ENCODE results near the gene SMIM27.

SMIM27 gene

DNA sequence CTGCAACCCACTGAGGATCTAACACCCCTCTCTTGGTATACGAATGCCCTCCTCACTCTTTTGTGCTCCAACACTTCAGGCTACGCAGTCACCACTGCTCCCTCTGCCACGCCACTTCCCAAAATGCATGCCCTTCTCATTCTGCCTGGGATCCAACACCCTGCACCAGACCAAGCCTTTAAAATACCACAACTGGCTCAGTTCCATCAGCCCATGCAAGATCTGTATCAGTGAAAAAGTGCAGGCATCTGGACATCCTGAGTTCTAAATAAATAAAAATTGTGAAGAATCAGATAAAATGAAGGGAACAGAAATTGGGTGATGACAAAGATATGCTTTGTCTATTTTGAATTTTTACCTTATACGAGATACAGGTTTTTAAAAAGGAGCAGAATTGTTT is 18.1 kb downstream of the SMIM27 start:
- H3K4me3 ChIP-seq = no peak overlapping the region
- H4K20me1 ChIP-seq = peaks cover 0 to 50% (median 25%) of the 10 kb centered on the region in 11 experiments; a peak in 15 of 22 replicates
- H3K27me3 ChIP-seq = no peaks in the 10 kb centered on the region
- H3K4me2 ChIP-seq = no peak overlapping the region
- no peak for TF ChIP-seq Cebpa-rat (IDR thresholded peaks at IDR 0.05)
- no peaks in the 10 kb centered on the region for H3K9me3 ChIP-seq (replicated peaks in 1 of 11)
- H3K4me1 ChIP-seq = peaks cover 19 to 23% (median 22%) of the 10 kb centered on the region in 10 experiments
- no peak overlapping the region for H3K27ac ChIP-seq
- H3K9ac ChIP-seq = 0 out of 22 replicates have a peak overlapping the region, but pooled peaks of 3 of the 11 experiments have one; percentile 5 to 39 (median 16)
- peaks cover 30 to 52% (median 45%) of the 10 kb centered on the region in 11 experiments for H3K36me3 ChIP-seq

DNA sequence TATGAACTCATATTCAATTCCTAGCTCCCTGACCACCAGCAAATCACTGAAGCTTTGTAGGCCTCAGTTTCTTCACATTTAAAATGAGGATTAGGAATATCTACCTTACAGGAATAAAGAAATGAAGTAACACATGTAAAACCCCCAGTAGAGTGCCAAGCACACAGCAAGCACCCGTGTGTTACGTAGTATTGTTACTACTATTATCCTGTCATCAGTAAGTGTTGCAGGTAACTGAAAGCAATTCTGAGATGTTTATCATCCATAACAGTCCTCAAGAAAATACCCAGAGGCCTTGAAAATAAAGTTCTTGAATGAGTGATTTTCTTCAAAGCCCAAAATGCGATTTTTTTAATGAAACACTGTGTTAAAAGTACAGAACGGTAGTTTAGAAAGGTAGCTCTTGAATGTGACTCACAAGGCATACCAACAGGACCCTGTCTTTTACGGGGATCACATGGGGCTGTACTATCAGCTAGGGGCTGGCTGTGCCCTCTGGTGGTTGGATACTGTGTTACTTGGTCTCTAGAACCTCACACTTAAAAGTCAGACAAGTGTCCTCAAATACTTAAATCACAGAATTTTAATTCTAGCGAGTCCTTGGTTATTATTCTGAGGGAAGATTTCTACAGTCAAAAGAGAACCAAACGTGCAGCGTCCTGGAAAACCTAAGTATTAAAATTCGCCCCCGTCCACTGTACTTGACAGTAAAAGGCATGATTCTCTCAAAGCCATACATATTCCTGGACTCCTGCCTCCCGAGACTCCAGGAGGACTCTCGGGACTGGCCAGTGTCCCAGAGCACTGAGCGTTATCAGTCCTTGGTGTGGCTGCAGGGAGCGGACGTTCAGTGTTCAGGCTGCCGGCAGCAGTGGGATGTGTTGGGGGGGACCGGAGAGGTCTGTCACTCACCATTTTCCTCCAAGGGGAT is 20.1 kb downstream of the SMIM27 start:
- Histone ChIP-seq H3K27me3 (no peaks in the 10 kb centered on the region), H4K20me1 (peaks cover 0 to 35% (median 15%) of the 10 kb centered on the region in 11 experiments; a peak in 12 of 22 replicates), H3K9ac (peak overlapping the region; percentile 82 to 91 (median 85)), H3K4me3 (peak overlapping the region; percentile 83 to 98 (median 94)), H3K4me1 (peaks cover 19 to 23% (median 22%) of the 10 kb centered on the region in 10 experiments), H3K9me3 (replicated peaks in 1 of 11) (no peaks in the 10 kb centered on the region), H3K4me2 (peak overlapping the region; percentile 77 to 96 (median 86)), H3K36me3 (peaks cover 11 to 32% (median 25%) of the 10 kb centered on the region in 11 experiments), H3K27ac (peak overlapping the region; percentile 50 to 85 (median 75))
- no peak for TF ChIP-seq Cebpa-rat (IDR thresholded peaks at IDR 0.05)

DNA sequence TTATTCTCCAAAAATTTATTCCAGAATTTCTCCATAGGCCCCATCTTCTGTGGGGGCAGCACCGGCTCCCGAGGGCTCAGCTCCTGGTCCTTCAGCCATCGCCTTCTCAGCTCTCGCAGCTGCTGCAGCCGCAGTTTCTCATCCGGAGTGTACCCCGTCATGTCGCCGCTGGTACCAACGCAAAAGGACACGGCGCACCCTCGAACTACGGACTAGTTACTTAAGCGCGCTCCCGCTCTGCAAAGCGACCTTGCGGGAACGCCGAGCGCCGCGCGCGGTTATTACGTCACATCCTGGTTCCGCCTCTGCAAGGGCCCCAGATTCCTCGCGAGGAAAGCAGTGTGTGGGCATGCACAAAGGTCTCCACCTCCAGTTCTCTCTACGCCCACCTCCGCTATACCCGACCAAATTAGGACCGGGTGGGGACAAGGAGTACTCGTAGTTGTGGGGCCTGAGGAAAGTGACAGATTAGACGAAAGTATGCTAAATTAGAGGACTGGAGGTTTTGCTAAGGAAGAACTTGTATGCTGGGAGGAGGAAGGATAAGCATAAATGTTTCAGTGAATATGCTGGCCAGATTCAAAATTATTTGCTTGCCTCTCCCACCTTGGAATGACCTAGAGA is 20.9 kb downstream of the SMIM27 start, which contains the start of gene NDUFB6:
Gene NDUFB6, minus strand, starts transcription at position 260 of the 624 bp plus-strand sequence. Its CDS starts 99 bp downstream, at position 161.
- H4K20me1 ChIP-seq = peaks cover 0 to 31% (median 13%) of the 10 kb centered on the region in 11 experiments; a peak in 11 of 22 replicates
- H3K4me3 ChIP-seq = peak within 1 kb of the TSS; percentile 83 to 98 (median 94)

DNA sequence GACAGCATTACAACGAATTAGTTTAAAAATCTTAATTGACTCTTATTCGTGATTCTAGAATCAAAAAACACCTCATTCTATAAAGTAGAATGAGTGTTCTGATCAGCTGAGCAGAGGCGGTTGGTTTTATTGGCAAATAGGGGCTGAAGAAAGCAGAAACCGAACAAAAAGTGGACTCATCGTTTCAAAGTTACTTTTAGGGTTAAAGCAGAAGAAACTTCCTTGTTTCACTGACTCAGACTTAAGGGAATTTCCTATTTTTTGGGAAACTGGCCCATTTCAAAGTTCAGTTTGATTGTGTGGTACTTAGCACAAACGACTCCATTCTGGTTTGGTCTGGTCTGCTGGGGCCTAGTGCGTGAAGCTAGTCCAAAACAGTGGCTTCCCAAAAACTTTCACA is 21.7 kb downstream of the SMIM27 start:
- H4K20me1 ChIP-seq = peaks cover 0 to 31% (median 13%) of the 10 kb centered on the region in 11 experiments; a peak in 11 of 22 replicates

More for the DNA sequence above, 20.9 kb downstream of the SMIM27 start, which contains the start of gene NDUFB6:
- peak within 1 kb of the TSS; percentile 62 to 85 (median 75) for H3K27ac ChIP-seq
- TF ChIP-seq Cebpa-rat (IDR thresholded peaks at IDR 0.05) = peak in 3 of 11 experiments; percentile 39 to 79 (median 71); a peak in 5 of 22 replicates
- peaks cover 19 to 23% (median 22%) of the 10 kb centered on the region in 10 experiments for H3K4me1 ChIP-seq
- H3K27me3 ChIP-seq = no peaks in the 10 kb centered on the region
- peak within 1 kb of the TSS; percentile 82 to 91 (median 85) for H3K9ac ChIP-seq
- H3K36me3 ChIP-seq = peaks cover 4 to 25% (median 17%) of the 10 kb centered on the region in 11 experiments; a peak in 19 of 22 replicates
- peak within 1 kb of the TSS; percentile 77 to 96 (median 86) for H3K4me2 ChIP-seq
- H3K9me3 ChIP-seq (replicated peaks in 1 of 11) = no peaks in the 10 kb centered on the region

DNA sequence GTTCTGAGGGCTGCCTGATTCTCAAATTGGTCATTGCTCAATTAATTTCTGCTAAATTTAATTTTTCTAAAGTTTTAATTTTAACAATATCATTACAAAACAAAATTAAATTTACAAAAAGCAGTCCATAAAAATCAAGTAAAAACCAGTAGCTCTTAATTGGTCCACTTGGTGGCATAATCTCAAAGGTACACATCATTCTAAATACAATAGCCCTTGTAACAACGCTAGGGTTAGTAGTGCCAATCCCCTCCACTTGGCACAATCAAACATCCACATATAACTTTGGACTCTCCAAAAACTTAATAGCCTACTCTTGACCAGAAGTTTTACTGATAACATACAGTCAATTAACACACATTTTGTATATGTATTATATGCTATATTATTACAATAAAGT is 22.7 kb downstream of the SMIM27 start:
- Histone ChIP-seq H3K27ac (no peak overlapping the region), H3K4me1 (peaks cover 19 to 23% (median 22%) of the 10 kb centered on the region in 10 experiments), H4K20me1 (peaks cover 0 to 23% (median 6%) of the 10 kb centered on the region in 11 experiments; a peak in 10 of 22 replicates), H3K9me3 (replicated peaks in 1 of 11) (no peaks in the 10 kb centered on the region), H3K4me2 (no peak overlapping the region), H3K4me3 (no peak overlapping the region), H3K9ac (no peak overlapping the region), H3K36me3 (peaks cover 0 to 7% (median 5%) of the 10 kb centered on the region in 11 experiments; a peak in 12 of 22 replicates), H3K27me3 (no peaks in the 10 kb centered on the region)
- TF ChIP-seq Cebpa-rat (IDR thresholded peaks at IDR 0.05) = no peak

More for the DNA sequence above, 21.7 kb downstream of the SMIM27 start:
- H3K4me1 ChIP-seq = peaks cover 19 to 23% (median 22%) of the 10 kb centered on the region in 10 experiments
- TF ChIP-seq Cebpa-rat (IDR thresholded peaks at IDR 0.05) = no peak
- peak overlapping the region in 8 of 10 experiments; percentile 83 to 98 (median 94); a peak in 11 of 20 replicates for H3K4me3 ChIP-seq
- H3K36me3 ChIP-seq = peaks cover 0 to 17% (median 14%) of the 10 kb centered on the region in 11 experiments; a peak in 14 of 22 replicates
- no peaks in the 10 kb centered on the region for H3K27me3 ChIP-seq
- H3K27ac ChIP-seq = peak overlapping the region in 8 of 11 experiments; percentile 62 to 85 (median 76); a peak in 10 of 22 replicates
- H3K9me3 ChIP-seq (replicated peaks in 1 of 11) = no peaks in the 10 kb centered on the region
- peak overlapping the region in 7 of 11 experiments; percentile 83 to 90 (median 85); a peak in 7 of 22 replicates for H3K9ac ChIP-seq
- H3K4me2 ChIP-seq = peak overlapping the region; percentile 70 to 89 (median 85)

DNA sequence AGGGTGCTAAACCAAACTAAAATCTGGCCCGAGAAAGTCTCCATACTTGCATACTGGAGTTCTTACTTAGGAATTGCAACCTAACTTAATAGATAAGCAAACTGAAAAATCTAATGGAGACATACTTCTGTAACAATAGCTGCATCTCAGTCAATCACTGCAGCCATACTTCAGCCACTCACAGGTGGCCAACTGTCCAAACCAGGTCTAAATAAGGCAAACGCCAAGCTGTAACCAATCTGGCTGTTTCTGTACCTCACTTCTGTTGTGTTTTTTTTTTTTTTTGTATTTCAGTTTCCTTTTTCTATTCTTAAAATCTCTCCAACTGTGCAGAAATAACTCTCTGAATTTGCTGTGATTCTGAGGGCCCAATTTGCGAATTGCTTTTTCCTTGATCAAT is 25.2 kb downstream of the SMIM27 start:
- Histone ChIP-seq H3K36me3 (no peaks in the 10 kb centered on the region), H3K9ac (no peak overlapping the region), H3K4me2 (no peak overlapping the region), H3K4me1 (peaks cover 8 to 15% (median 11%) of the 10 kb centered on the region in 10 experiments), H3K9me3 (replicated peaks in 1 of 11) (no peaks in the 10 kb centered on the region), H3K27me3 (no peaks in the 10 kb centered on the region), H3K4me3 (no peak overlapping the region), H3K27ac (no peak overlapping the region), H4K20me1 (peaks cover 0 to 3% (median 0%) of the 10 kb centered on the region in 11 experiments; a peak in 1 of 22 replicates)
- no peak for TF ChIP-seq Cebpa-rat (IDR thresholded peaks at IDR 0.05)

DNA sequence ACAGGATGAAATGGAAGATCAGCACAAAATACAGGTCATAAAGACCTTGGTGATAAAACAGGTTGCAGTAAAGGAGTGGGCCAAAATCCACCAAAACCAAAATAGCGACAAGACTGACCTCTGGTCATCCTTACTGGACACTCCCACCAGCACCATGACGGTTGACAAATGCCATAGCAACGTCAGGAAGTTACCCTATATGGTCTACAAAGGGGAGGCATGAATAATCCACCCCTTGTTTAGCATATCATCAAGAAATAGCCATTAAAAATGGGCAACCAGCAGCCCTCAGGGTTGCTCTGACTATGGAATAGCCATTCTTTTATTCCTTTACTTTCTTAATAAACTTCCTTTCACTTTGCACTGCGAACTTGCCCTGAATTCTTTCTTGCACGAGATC is 26.8 kb downstream of the SMIM27 start:
- H3K27me3 ChIP-seq = no peaks in the 10 kb centered on the region
- no peak overlapping the region for H3K9ac ChIP-seq
- H3K36me3 ChIP-seq = no peaks in the 10 kb centered on the region
- H3K27ac ChIP-seq = no peak overlapping the region
- H3K9me3 ChIP-seq (replicated peaks in 1 of 11) = no peaks in the 10 kb centered on the region
- H3K4me3 ChIP-seq = no peak overlapping the region
- H3K4me2 ChIP-seq = no peak overlapping the region
- H3K4me1 ChIP-seq = peaks cover under 1 to 7% (median 3%) of the 10 kb centered on the region in 10 experiments; a peak in 13 of 20 replicates
- TF ChIP-seq Cebpa-rat (IDR thresholded peaks at IDR 0.05) = no peak
- H4K20me1 ChIP-seq = no peaks in the 10 kb centered on the region

DNA sequence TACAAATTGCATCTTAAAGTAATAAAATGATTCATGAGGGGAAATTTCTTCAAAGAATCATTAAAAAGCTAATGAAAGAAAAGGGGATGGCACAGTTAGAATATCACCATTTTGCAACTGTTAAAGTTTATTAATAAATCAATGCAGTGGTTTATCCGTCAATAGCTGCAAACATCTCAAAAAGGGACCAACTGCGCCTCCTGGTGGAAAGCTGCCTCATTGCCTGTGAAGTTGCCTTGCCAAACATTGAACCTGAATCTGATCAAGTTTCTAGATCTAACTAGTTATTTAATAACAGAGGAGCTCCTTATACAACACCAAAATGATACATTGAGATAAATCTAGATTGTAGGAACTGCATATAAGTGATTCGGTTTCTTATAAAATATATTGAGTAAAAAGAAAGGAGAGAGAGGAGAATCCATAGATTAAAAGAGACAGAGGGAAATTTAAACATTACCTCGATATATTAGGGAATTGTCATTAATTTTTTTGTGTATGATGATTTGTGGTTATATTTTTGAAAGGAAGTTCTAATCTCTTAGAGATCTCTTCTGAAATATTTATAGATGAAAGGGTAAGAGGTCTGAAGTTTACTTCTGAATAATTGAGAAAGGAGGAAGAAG is 27.7 kb downstream of the SMIM27 start:
- Histone ChIP-seq H3K9ac (no peak overlapping the region), H3K4me1 (peaks cover 0 to 7% (median 2%) of the 10 kb centered on the region in 10 experiments; a peak in 8 of 20 replicates), H3K4me3 (no peak overlapping the region), H3K27me3 (no peaks in the 10 kb centered on the region), H4K20me1 (no peaks in the 10 kb centered on the region), H3K27ac (no peak overlapping the region), H3K4me2 (no peak overlapping the region), H3K36me3 (no peaks in the 10 kb centered on the region), H3K9me3 (replicated peaks in 1 of 11) (no peaks in the 10 kb centered on the region)
- no peak for TF ChIP-seq Cebpa-rat (IDR thresholded peaks at IDR 0.05)
